ENCODE results near the gene RBMY1A1.
"Not testable (repeated sequence)": the region's sequence is repeated elsewhere in the genome, so short reads cannot be mapped to it uniquely, and the experiment has no call there.

RBMY1A1 gene

DNA sequence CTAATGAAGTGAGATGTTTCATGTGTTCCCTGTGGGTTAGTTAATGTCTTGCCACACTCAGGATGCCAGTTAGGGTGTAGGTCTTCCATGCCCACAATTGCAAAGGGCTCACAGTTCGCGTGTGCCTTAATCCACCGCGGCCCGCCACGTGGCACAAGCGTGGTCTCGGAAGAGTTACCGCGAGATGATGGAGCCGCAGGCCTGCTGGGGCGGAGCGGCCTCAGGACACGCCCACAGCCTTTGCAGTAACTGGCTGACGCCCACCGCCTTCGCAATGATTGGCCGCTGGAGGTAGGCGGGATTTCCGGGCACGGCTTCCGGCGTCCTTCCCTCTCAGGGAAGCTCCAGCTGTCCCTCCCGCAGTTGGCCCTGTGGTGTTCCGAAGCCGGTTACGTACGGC lies at the start of gene RBMY1A1:
RBMY1A1 (plus strand) TSS at position 301 of the 400 bp plus-strand sequence. CDS start 2,013 bp downstream, outside the sequence.
- not testable (repeated sequence) for H3K27ac ChIP-seq; DNase-seq (ENCODE audit: low spot score); H3K4me3 ChIP-seq

DNA sequence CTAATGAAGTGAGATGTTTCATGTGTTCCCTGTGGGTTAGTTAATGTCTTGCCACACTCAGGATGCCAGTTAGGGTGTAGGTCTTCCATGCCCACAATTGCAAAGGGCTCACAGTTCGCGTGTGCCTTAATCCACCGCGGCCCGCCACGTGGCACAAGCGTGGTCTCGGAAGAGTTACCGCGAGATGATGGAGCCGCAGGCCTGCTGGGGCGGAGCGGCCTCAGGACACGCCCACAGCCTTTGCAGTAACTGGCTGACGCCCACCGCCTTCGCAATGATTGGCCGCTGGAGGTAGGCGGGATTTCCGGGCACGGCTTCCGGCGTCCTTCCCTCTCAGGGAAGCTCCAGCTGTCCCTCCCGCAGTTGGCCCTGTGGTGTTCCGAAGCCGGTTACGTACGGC lies 23.6 kb upstream of the RBMY1A1 start, which contains the start of gene RBMY1B:
RBMY1B (plus strand) TSS at position 301 of the 400 bp plus-strand sequence. CDS start 2,013 bp downstream, outside the sequence.
- not testable (repeated sequence) for H3K4me3 ChIP-seq; DNase-seq (ENCODE audit: low spot score); H3K27ac ChIP-seq

DNA sequence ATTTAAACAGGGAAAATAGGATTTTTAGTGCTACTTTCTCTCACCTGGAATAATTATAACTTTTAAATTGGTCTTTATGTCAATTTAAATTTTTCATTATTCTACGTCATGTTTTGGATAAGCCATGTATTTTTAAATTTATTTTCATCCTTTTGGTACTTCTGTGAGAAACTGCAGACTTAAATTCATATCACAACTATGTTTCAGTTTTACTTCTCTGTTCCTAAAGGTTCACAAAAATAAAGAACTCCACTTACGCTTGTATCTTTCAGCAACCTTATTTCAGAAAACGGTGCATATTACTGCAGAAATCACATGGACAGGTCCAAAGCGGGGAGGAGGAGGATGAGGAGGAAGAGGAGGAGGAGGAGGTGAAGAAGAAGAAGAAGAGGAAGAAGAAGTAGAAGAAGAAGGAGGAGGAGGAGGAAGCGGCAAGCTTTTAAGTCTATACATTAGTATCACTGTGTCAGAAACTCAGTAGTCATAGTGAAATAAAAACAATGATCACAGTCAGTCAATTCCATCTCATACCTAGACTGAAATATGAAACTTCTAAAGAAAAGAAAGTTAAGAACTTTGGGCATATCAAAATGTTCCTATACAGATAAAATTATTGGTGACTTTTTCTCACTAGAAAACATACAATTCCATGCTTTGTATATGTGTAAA lies 24.8 kb downstream of the RBMY1A1 start:
- not testable (repeated sequence) for H3K4me3 ChIP-seq; DNase-seq (ENCODE audit: low spot score); H3K27ac ChIP-seq

DNA sequence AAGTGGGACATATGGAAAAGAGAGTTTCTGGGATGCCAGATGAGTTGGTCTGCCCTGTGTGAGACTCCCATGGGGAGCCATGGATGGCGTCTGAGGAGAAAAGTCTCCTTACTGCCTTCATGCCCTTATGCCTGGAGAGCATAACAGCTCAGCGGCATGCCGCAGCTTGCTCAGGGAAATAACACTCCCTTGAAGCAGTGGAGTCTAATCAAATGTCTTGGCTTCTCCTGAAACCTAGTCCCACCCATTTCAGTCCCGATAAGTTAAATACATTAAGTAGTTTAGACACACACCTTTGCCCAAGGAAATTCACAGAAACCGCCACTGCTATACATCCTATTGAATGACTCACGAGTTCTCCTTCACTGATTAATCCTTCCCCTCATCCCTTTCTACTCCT lies 50.8 kb downstream of the RBMY1A1 start:
- Histone ChIP-seq H3K27ac (no peak overlapping the region), H3K4me3 (no peak overlapping the region)
- no peak for DNase-seq (ENCODE audit: low spot score)
- TF ChIP-seq, protein P1, sequence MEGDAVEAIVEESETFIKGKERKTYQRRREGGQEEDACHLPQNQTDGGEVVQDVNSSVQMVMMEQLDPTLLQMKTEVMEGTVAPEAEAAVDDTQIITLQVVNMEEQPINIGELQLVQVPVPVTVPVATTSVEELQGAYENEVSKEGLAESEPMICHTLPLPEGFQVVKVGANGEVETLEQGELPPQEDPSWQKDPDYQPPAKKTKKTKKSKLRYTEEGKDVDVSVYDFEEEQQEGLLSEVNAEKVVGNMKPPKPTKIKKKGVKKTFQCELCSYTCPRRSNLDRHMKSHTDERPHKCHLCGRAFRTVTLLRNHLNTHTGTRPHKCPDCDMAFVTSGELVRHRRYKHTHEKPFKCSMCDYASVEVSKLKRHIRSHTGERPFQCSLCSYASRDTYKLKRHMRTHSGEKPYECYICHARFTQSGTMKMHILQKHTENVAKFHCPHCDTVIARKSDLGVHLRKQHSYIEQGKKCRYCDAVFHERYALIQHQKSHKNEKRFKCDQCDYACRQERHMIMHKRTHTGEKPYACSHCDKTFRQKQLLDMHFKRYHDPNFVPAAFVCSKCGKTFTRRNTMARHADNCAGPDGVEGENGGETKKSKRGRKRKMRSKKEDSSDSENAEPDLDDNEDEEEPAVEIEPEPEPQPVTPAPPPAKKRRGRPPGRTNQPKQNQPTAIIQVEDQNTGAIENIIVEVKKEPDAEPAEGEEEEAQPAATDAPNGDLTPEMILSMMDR (IDR thresholded peaks at IDR 0.05): no peak

DNA sequence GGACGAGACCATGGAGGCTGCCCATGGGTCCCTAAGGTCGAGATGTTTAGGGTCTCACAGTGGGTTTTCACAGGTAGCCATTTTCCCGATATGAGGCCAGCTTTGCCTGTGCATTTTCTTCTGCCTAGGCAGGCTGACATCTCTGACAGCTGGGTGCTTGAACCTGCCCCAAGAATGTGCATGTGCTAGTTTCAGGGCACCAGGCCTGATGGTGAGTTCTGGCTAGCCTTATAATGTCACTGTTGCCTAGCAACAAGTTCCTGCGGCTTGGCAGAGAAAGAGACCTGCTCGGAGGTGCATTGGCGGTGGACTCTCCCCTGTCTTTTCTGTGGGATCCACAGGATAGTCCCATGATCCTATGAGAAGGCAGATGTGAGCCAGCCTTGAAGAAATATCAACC lies 51.8 kb downstream of the RBMY1A1 start:
- not testable (repeated sequence) for H3K4me3 ChIP-seq; DNase-seq (ENCODE audit: low spot score); H3K27ac ChIP-seq

DNA sequence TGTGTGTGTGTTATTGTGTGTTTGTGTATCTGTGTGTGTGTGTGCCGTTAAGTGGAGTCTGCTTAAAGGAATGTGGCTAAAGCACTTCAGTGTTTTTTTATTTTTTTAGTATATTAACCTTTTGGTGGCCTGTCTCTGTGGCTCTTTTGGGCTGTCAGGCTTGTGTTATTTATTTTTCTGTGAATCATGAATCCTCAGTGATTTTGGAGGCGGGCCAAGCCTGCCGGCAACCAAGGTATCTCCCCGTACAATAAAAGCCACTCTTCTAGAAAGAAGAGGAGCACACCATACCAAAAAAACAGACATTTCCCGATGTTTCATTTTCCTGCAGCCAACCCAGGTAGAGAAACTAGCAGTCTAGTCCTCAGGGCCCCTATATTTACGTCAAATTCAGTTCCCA lies 57.4 kb downstream of the RBMY1A1 start:
- no peak overlapping the region for H3K4me3 ChIP-seq
- TF ChIP-seq, protein P1 (IDR thresholded peaks at IDR 0.05): no peak
- H3K27ac ChIP-seq: no peak overlapping the region

DNA sequence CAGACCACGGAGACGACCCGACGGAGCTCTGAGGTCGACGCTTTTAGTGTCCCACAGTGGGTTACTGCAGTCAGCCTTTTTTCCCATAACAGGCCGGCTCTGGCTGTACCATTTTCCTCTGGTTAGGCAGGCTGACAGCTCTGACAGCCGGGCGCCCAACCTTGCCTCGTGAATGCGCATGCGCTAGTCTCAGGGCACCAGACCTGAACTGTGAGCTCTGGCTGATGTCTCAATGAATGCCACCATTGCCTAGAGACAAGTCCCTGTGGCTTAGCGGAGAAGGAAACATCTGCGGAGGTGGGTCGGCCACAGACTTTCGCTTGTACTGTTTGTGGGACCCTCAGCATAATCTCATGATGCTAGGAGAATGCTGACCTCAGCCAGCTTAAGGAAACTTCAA lies 61.6 kb downstream of the RBMY1A1 start:
- H3K27ac ChIP-seq; DNase-seq (ENCODE audit: low spot score); H3K4me3 ChIP-seq: not testable (repeated sequence)

More for the DNA sequence above, 57.4 kb downstream of the RBMY1A1 start:
- DNase-seq (ENCODE audit: low spot score): no peak
